Loucy (cell line): ENCODE measurements around the gene RSPH10B2.
"Not testable (repeated sequence)": the region's sequence is repeated elsewhere in the genome, so short reads cannot be mapped to it uniquely, and the experiment has no call there.

Experiments used
- CTCF ChIP-seq: fragments of 200-600 bp; sonication (generic); conservative IDR thresholded peaks from 2 replicates; pipeline ENCODE4 v1.5.1; 2014; ENCODE audit warnings: mild to moderate bottlenecking, antibody characterized with exemption, low read length
- EZH2phosphoT487 ChIP-seq: fragments of 200-600 bp; IDR thresholded peaks from 2 replicates; pipeline ENCODE4 v1.6.1; 2018; ENCODE audit warnings: antibody characterized with exemption, mild to moderate bottlenecking, moderate library complexity, borderline replicate concordance

- not testable (repeated sequence) for TF ChIP-seq CTCF, EZH2phosphoT487
Measured at GRCh38 chr7:6843654-6844053, 89.8 kb downstream of the RSPH10B2 start.
